ENCODE data around the gene LIPI.
"Not testable (repeated sequence)": the region's sequence is repeated elsewhere in the genome, so short reads cannot be mapped to it uniquely, and the experiment has no call there.

The LIPI gene

DNA sequence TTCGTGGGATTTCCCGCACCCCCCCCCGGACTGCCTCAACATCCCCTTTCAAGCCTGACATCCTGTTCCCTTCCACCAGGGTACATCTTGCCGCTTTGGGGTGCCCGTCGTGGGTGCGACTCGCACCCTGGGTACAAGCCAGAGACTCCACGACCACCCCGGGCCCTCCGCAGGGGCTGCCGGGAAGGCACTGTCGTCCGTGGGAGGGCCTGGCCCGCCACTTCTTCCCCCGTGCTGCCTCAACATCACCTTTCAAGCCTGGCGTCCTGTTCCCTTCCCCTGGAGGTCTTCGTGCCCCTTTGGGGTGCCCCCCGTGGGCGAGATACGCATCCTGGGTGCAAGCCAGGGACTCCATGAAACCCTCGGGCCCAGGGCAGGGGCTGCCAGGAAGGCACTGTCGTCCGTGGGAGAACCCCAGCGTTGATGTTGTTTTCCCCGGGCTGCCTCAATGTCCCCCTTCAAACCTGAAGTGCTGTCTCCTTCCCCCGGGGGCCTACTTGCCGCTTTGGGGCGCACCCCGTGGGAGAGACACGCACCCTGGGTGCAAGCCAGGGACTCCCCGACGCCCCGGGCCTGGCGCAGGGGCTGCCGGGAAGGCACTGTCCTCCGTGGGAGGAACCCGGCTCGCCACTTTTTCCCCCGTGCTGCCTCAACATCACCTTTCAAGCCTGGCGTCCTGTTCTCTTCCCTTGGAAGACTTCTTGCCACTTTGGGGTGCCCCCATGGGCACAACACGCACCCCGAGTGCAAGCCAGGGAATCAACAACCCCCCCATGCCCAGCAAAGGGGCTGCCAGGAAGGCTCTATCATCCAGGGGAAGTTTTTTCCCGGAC lies 138.6 kb downstream of the LIPI start:
- Mint-ChIP-seq H3K9me3 (peaks cover 24% of the 10 kb centered on the region), H3K27ac (no peak overlapping the region), H3K36me3 (ENCODE audit: low read depth) (peaks cover 22% of the 10 kb centered on the region), H3K4me1 (no peaks in the 10 kb centered on the region), H3K4me3 (no peak overlapping the region), H3K27me3 (ENCODE audit: low read depth) (no peaks in the 10 kb centered on the region)
- TF ChIP-seq, protein P1, sequence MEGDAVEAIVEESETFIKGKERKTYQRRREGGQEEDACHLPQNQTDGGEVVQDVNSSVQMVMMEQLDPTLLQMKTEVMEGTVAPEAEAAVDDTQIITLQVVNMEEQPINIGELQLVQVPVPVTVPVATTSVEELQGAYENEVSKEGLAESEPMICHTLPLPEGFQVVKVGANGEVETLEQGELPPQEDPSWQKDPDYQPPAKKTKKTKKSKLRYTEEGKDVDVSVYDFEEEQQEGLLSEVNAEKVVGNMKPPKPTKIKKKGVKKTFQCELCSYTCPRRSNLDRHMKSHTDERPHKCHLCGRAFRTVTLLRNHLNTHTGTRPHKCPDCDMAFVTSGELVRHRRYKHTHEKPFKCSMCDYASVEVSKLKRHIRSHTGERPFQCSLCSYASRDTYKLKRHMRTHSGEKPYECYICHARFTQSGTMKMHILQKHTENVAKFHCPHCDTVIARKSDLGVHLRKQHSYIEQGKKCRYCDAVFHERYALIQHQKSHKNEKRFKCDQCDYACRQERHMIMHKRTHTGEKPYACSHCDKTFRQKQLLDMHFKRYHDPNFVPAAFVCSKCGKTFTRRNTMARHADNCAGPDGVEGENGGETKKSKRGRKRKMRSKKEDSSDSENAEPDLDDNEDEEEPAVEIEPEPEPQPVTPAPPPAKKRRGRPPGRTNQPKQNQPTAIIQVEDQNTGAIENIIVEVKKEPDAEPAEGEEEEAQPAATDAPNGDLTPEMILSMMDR (IDR thresholded peaks at IDR 0.05; ENCODE audit: unreplicated experiment in 3 of 3), result no peak

DNA sequence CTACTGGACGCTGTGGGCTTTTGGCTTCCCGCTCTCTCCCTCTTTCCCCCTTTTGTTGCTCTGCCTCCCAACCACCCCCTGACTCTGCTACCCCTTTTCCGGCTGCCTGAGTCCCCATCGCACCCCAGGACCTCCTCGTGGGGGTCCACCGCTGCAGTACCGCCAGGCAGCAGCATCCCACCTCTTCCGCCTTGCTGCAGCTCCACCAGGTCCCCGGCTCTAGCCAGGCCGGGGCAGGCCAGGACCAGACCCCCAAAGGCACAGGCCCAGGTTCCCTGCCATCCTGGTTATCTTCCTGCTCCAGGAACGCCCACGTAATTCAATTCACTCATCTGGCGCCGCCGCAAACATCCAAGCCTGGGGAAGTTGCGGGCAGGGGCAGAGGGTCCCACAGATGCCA lies 139.8 kb downstream of the LIPI start:
- no peaks in the 10 kb centered on the region for H3K27me3 Mint-ChIP-seq (ENCODE audit: low read depth)
- peaks cover 17% of the 10 kb centered on the region for H3K36me3 Mint-ChIP-seq (ENCODE audit: low read depth)
- H3K4me3 Mint-ChIP-seq, result no peak overlapping the region
- no peaks in the 10 kb centered on the region for H3K4me1 Mint-ChIP-seq
- H3K9me3 Mint-ChIP-seq, result peaks cover 18% of the 10 kb centered on the region
- TF ChIP-seq, protein P1 (IDR thresholded peaks at IDR 0.05; ENCODE audit: unreplicated experiment in 3 of 3), result no peak
- no peak overlapping the region for H3K27ac Mint-ChIP-seq

DNA sequence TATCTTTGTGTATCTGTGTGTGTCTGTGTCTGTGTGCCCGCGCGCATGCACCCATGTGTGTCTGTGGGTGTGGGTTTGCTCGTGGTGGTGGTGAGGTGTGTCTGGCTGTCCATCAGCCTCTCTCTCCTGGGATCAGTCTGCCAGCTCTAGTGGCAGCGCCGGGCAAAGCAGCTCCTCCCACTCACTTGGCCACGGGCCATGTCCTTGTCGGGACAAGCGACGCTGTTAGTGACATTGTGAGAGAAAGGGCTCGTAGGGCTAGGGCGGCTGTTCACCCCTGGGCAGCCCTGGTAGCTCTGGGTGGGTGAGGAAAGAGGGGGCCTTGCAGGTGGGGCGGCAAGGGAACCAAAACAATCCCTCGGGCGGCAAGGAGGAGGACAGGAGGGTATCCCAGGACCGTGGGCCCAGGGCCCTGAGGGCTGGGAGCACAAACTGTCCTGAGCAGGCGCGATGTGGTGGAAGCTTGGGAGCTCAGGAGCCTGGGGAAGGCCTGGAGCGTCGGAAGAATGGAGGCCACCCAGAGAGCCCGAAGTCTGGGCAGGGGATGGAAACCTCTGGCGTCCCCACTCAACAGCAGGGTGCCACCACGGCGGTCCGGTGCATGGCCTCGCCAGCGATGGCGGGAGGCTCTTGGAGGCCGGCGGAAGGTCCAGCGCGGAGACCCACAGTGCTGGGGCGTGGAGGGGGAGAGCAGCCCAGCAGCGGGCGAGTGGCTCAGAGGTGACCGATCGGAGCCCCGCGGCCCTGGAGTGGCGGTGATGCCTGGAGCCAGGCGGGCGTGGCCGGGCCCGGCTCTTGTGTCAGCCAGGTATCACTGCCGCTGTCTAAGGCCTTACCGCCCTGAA lies 140.5 kb downstream of the LIPI start:
- Mint-ChIP-seq H3K9me3 (peaks cover 15% of the 10 kb centered on the region), H3K27ac (no peak overlapping the region), H3K4me3 (no peak overlapping the region), H3K4me1 (no peaks in the 10 kb centered on the region), H3K27me3 (ENCODE audit: low read depth) (no peaks in the 10 kb centered on the region), H3K36me3 (ENCODE audit: low read depth) (peaks cover 17% of the 10 kb centered on the region)
- TF ChIP-seq, protein P1 (IDR thresholded peaks at IDR 0.05; ENCODE audit: unreplicated experiment in 3 of 3), result no peak

DNA sequence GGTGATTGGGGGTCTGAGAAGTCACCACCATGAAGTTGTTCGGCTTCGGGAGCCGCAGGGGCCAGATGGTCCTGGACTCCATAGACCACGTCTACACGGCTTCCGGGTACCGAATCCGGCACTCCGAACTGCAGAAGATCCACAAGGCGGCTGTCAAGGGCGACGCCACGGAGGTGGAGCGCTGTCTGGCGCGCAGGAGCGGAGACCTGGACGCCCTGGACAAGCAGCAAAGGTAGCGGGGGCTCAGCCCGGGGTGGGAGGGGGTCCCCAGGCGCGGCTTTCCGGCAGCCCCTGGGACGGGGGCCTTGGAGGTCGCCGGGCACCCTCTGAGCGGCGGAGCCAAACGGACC lies 146.5 kb downstream of the LIPI start:
- Mint-ChIP-seq H3K27me3 (ENCODE audit: low read depth) (no peaks in the 10 kb centered on the region), H3K4me3 (no peak overlapping the region), H3K27ac (no peak overlapping the region), H3K9me3 (peaks cover 6% of the 10 kb centered on the region), H3K36me3 (ENCODE audit: low read depth) (no peaks in the 10 kb centered on the region), H3K4me1 (no peaks in the 10 kb centered on the region)
- TF ChIP-seq, protein P1 (IDR thresholded peaks at IDR 0.05; ENCODE audit: unreplicated experiment in 3 of 3), result no peak

DNA sequence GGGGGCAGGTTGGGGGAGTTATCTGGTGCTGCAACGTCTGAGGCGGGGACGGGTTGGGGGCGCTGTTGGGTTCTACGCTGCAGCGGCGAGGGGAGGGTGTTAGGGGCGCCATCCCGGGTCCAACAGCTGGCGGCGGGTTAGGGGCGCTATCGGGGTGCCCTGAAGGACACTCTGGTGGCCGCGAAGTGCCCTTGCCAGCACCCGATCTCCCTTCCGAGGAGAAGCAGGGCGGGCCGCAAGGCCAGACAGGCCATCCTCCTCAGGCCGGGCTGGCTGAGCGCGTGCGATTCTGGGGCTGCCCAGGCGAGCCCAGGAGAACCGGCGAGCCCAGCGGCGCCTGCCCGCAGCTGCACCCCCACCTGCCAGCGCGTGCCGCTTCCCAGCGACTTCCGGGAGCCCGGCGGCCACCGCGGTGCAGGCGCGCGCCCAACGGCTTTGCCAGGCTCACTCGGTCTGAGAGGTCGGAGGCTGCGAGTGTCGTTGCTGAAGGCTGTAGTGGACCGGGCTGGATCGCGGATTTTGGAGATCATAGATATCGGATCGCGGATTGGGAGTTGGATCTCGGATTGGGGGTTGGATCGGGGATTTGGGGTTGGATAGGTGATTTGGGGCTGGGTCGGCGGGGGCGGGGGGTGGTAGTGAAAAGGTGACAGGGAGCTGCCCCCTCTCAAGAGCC lies 147.0 kb downstream of the LIPI start:
- H3K9me3 Mint-ChIP-seq; H3K4me3 Mint-ChIP-seq; H3K36me3 Mint-ChIP-seq (ENCODE audit: low read depth); H3K27ac Mint-ChIP-seq; H3K4me1 Mint-ChIP-seq; H3K27me3 Mint-ChIP-seq (ENCODE audit: low read depth): not testable (repeated sequence)

DNA sequence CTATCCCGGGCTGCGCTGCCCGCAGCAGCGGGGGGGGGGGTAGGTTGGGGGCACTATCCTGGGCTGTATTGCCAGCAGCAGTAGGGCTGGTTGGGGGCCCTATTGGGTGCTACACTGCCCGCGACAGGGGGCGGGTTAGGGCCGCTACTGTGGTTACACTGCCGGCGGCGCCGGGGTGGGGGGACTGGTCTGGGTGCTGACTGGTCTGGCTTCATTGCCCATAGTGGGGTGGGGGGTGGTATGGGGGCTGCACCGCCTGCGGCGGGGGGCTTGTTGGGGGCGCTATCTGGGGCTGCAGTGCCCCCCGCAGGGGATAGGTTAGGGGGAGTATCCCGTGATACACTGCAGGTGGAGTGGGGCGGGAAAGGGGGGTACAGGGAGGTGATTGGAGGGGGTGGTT lies 148.1 kb downstream of the LIPI start:
- not testable (repeated sequence) for H3K4me1 Mint-ChIP-seq; H3K9me3 Mint-ChIP-seq; H3K4me3 Mint-ChIP-seq; H3K27me3 Mint-ChIP-seq (ENCODE audit: low read depth); H3K27ac Mint-ChIP-seq; H3K36me3 Mint-ChIP-seq (ENCODE audit: low read depth)

DNA sequence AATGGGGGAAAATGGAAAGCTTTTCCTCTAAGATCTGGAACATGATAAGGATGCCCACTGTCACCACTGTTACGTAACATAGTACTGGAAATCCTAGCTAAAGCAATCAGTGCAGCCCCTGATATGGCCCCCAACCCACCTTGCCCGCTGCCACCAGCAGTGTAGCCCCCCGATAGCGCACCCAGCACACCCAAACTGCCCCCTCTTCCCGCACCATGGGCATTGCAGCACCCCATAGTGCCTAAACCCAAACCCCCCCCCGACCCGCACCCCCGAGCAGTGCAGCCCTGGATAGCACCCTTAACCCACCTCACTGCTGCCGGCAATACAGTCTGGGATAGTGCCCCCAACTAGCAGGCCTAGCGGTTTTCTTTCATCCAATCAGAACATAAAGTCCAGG lies 148.9 kb downstream of the LIPI start:
- H3K36me3 Mint-ChIP-seq (ENCODE audit: low read depth), result not testable (repeated sequence)

DNA sequence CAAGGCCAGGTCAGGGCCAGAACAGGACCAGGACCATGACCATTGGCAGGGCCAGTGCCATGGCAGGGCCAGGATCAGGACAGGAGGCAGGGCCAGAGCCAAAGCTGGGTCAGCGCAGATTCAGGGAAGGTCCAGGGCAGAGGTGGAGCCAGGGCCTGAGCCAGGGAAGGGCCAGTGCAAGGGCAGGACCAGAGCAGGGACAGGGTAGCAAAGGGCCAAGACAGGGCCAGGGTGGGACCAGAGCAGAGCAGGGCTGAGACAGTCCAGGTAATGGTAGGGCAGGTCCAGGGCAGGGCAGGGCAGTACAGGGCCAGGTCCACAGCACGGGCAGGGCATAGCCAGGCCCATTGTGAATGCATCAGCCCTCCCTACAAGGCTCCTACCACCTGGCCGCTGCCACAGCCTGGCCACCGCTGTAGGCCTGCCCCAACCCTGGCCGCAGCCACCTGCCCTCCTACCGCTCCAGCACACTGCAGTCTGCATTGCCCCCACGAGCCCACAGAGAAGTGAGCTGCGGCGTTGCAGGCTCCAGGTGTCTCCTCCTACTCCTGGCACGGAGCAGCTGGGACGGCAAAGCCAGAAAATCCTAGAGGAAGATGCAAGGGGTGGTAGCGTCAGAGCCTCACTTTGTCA lies 151.6 kb downstream of the LIPI start:
- not testable (repeated sequence) for H3K27me3 Mint-ChIP-seq (ENCODE audit: low read depth); H3K4me1 Mint-ChIP-seq; H3K27ac Mint-ChIP-seq; H3K4me3 Mint-ChIP-seq; H3K36me3 Mint-ChIP-seq (ENCODE audit: low read depth)
- H3K9me3 Mint-ChIP-seq, result peaks cover 13% of the 10 kb centered on the region

More for the DNA sequence above, 148.9 kb downstream of the LIPI start:
- H3K27ac Mint-ChIP-seq; H3K4me3 Mint-ChIP-seq; H3K4me1 Mint-ChIP-seq; H3K27me3 Mint-ChIP-seq (ENCODE audit: low read depth): not testable (repeated sequence)
- H3K9me3 Mint-ChIP-seq, result peaks cover 10% of the 10 kb centered on the region

All from nephron (organoid).